Suppressor macrophage (primary cell): Measurements from ENCODE around the gene GRIN1.

ENCODE experiments used
- DNase-seq, 4 experiments: peaks; one replicate each; pipeline ENCODE4 v3.0.0-alpha.2; 2020 to 2022

Gene GRIN1

GRCh38 chr9:137178939-137179630 lies 40.1 kb downstream of the GRIN1 start:
- DNase-seq, result no peak

GRCh38 chr9:137179761-137180160 lies 40.8 kb downstream of the GRIN1 start:
- DNase-seq, result no peak

- DNase-seq, result no peak
Measured at GRCh38 chr9:137180491-137180890, 41.5 kb downstream of the GRIN1 start.

- no peak for DNase-seq
Measured at GRCh38 chr9:137181680-137182079, 42.7 kb downstream of the GRIN1 start.

GRCh38 chr9:137182836-137183235 lies 43.9 kb downstream of the GRIN1 start:
- no peak for DNase-seq

GRCh38 chr9:137183980-137184595 lies 45.1 kb downstream of the GRIN1 start:
- DNase-seq, result no peak

- DNase-seq, result no peak
Measured at GRCh38 chr9:137184881-137185660, 46.1 kb downstream of the GRIN1 start.

- no peak for DNase-seq
Measured at GRCh38 chr9:137185921-137186320, 47.0 kb downstream of the GRIN1 start.

GRCh38 chr9:137186385-137186784 lies 47.4 kb downstream of the GRIN1 start:
- DNase-seq, result no peak

- DNase-seq, result no peak
Measured at GRCh38 chr9:137187386-137187785, 48.4 kb downstream of the GRIN1 start.

- no peak for DNase-seq
Measured at GRCh38 chr9:137188086-137188489, 49.1 kb downstream of the GRIN1 start.

GRCh38 chr9:137188490-137189296 lies 49.7 kb downstream of the GRIN1 start, which contains the start of the genes ANAPC2 and SSNA1:
Gene ANAPC2, minus strand, starts transcription at chr9:137188560. Its CDS starts 28 bp downstream, at chr9:137188532.
Gene SSNA1, plus strand, starts transcription at chr9:137188676. Its CDS starts 51 bp downstream, at chr9:137188727.
- peak; percentile 96 to 99 (median 98) for DNase-seq

GRCh38 chr9:137189297-137190295 lies 50.6 kb downstream of the GRIN1 start:
- no peak for DNase-seq

- DNase-seq, result no peak
Measured at GRCh38 chr9:137190315-137190856, 51.4 kb downstream of the GRIN1 start.

- DNase-seq, result no peak
Measured at GRCh38 chr9:137191245-137191644, 52.3 kb downstream of the GRIN1 start.

GRCh38 chr9:137191691-137192447 lies 52.9 kb downstream of the GRIN1 start:
- DNase-seq, result no peak

- no peak for DNase-seq
Measured at GRCh38 chr9:137192448-137192780, 53.5 kb downstream of the GRIN1 start.

- DNase-seq, result no peak
Measured at GRCh38 chr9:137192859-137193258, 53.9 kb downstream of the GRIN1 start.

GRCh38 chr9:137193771-137194170 lies 54.8 kb downstream of the GRIN1 start:
- no peak for DNase-seq

GRCh38 chr9:137194388-137194787 lies 55.4 kb downstream of the GRIN1 start:
- no peak for DNase-seq
